Astrocyte of the hippocampus (primary cell): Measurements from ENCODE around the gene PDS5A.
"Not testable (repeated sequence)": the region's sequence is repeated elsewhere in the genome, so short reads cannot be mapped to it uniquely, and the experiment has no call there.

Experiments used
- DNase-seq: peaks from one replicate; pipeline ENCODE4 v3.0.0; 2011; ENCODE audit warnings: low read depth, low spot score

Gene PDS5A

GRCh38 chr4:39961311-39961877 lies 16.3 kb downstream of the PDS5A start:
- DNase-seq: no peak

GRCh38 chr4:39950861-39951481 lies 26.7 kb downstream of the PDS5A start:
- DNase-seq: no peak

- DNase-seq: no peak
Measured at GRCh38 chr4:39947963-39948362, 29.7 kb downstream of the PDS5A start.

- DNase-seq: no peak
Measured at GRCh38 chr4:39947417-39947816, 30.3 kb downstream of the PDS5A start.

GRCh38 chr4:39944245-39944644 lies 33.5 kb downstream of the PDS5A start:
- not testable (repeated sequence) for DNase-seq

- no peak for DNase-seq
Measured at GRCh38 chr4:39942507-39942906, 35.2 kb downstream of the PDS5A start.

GRCh38 chr4:39941682-39942217 lies 36.0 kb downstream of the PDS5A start:
- no peak for DNase-seq

GRCh38 chr4:39937683-39938268 lies 39.9 kb downstream of the PDS5A start:
- DNase-seq: no peak

- peak; percentile 38 for DNase-seq
Measured at GRCh38 chr4:39936565-39937418, 40.9 kb downstream of the PDS5A start.

GRCh38 chr4:39933671-39934590 lies 43.8 kb downstream of the PDS5A start:
- DNase-seq: peak; percentile 57

GRCh38 chr4:39932776-39933402 lies 44.8 kb downstream of the PDS5A start:
- peak; percentile 17 for DNase-seq

GRCh38 chr4:39931441-39931901 lies 46.2 kb downstream of the PDS5A start:
- no peak for DNase-seq

GRCh38 chr4:39928538-39928937 lies 49.2 kb downstream of the PDS5A start:
- no peak for DNase-seq

GRCh38 chr4:39924014-39924413 lies 53.7 kb downstream of the PDS5A start:
- no peak for DNase-seq

- DNase-seq: no peak
Measured at GRCh38 chr4:39922399-39922798, 55.3 kb downstream of the PDS5A start.

- DNase-seq: no peak
Measured at GRCh38 chr4:39913471-39913870, 64.2 kb downstream of the PDS5A start.

GRCh38 chr4:39910064-39910463 lies 67.6 kb downstream of the PDS5A start:
- DNase-seq: no peak

- peak; percentile 3 for DNase-seq
Measured at GRCh38 chr4:39908284-39908683, 69.4 kb downstream of the PDS5A start.

- DNase-seq: no peak
Measured at GRCh38 chr4:39905656-39906055, 72.1 kb downstream of the PDS5A start.

GRCh38 chr4:39905019-39905418 lies 72.7 kb downstream of the PDS5A start:
- not testable (repeated sequence) for DNase-seq
